K562 (cell line): ENCODE results near the gene DIP2C. TPM values are rescaled to one million over a fixed set of nuclear protein-coding genes. Genes with fewer than 3 reads are reported as not detected.

Experiments used
- ATAC-seq: fragments of 200-7000 bp; cut with Tn5 transposase; 3 replicates; pipeline ENCODE4 v1.9.1; 2020; ENCODE audit warnings: moderate library complexity
- BruUV-seq: library from RNA; stranded (reverse); fragments of 400-500 nt; replicated peaks from 2 replicates; lab custom pipeline; 2021; lab: Mats Ljungman, UMichigan
- CTCF ChIA-PET: fragments of 300-600 bp; formaldehyde crosslinking; extraction: SDS; loops from one replicate; lab custom pipeline; 2021; ENCODE audit warnings: low intra/inter-chr PET ratio; lab: Yijun Ruan, JAX
- POLR2A ChIA-PET: fragments of 300-600, 350-650 bp; sonication (Branson Sonifier 250); formaldehyde crosslinking; extraction: SDS; loops from one replicate; lab custom pipeline; 2021; ENCODE audit warnings: antibody characterized with exemption, inconsistent platforms; lab: Yijun Ruan, JAX
- DNase-seq, 4 experiments: peaks; one replicate each; pipeline versions ENCODE4 v3.0.0 to v3.0.0-alpha.2; 2011 to 2018; ENCODE audit warnings: low spot score in 3 of 4, mixed read lengths in 3 of 4; ENCODE audit errors: extremely low read depth in 1 of 4
- FAIRE-seq: peaks from 2 replicates; lab custom pipeline; 2011; peaks lifted over from hg19 to GRCh38; lab: Jason Lieb, UNC
- H2AFZ ChIP-seq: 2 replicates; pipeline ENCODE4 v1.6.0; 2011; ENCODE audit warnings: low read depth, low read length, control low read depth, inconsistent platforms
- H3K27ac ChIP-seq: fragments of 200-600 bp; 3 replicates; pipeline ENCODE4 v1.8.0; 2011; ENCODE audit warnings: low read depth, mild to moderate bottlenecking, control low read depth, inconsistent platforms, low read length, moderate library complexity, mixed read lengths; ENCODE audit errors: extremely low read depth
- H3K27me3 ChIP-seq, 2 experiments: fragments of 300-600 bp in 1 of 2; 2 replicates in 1 of 2; 3 replicates in 1 of 2; pipeline versions ENCODE4 v1.6.0 to v1.8.0; 2011; ENCODE audit warnings: inconsistent platforms in 2 of 2, low read length in 2 of 2, mild to moderate bottlenecking in 1 of 2, mixed read lengths in 1 of 2, moderate library complexity in 1 of 2; ENCODE audit not compliant: control insufficient read depth in 2 of 2, insufficient read depth in 2 of 2
- H3K36me3 ChIP-seq: fragments of 300-600 bp; 3 replicates; pipeline ENCODE4 v1.8.0; 2011; ENCODE audit warnings: mild to moderate bottlenecking, low read length, inconsistent platforms; ENCODE audit not compliant: control insufficient read depth, insufficient read depth
- H3K4me1 ChIP-seq, 2 experiments: fragments of 200-600 bp in 1 of 2; replicated peaks in 1 of 2; 2 replicates in 1 of 2; 3 replicates in 1 of 2; pipeline versions ENCODE4 v1.5.1 to v1.8.0; 2011; ENCODE audit warnings: inconsistent platforms in 2 of 2, low read length in 2 of 2, mild to moderate bottlenecking in 1 of 2, mixed read lengths in 1 of 2, moderate library complexity in 1 of 2; ENCODE audit not compliant: control insufficient read depth in 2 of 2, insufficient read depth in 2 of 2
- H3K4me2 ChIP-seq: 2 replicates; pipeline ENCODE4 v1.6.1; 2011; ENCODE audit warnings: low read length, control low read depth, inconsistent platforms, mixed read lengths; ENCODE audit not compliant: insufficient read depth
- H3K4me3 ChIP-seq: fragments of 200-600 bp; sonication (generic), shearing (Covaris generic); 2 replicates; pipeline ENCODE4 v1.5.1; 2016; ENCODE audit warnings: control low read depth, inconsistent platforms
- H3K79me2 ChIP-seq: fragments of 200-600 bp; 3 replicates; pipeline ENCODE4 v1.8.0; 2011; ENCODE audit warnings: low read length, inconsistent platforms; ENCODE audit not compliant: control insufficient read depth, insufficient read depth
- H3K9ac ChIP-seq, 2 experiments: 2 replicates each; pipeline versions ENCODE4 v1.6.0 to v1.6.1; 2011; ENCODE audit warnings: low read depth in 2 of 2, low read length in 2 of 2, control low read depth in 1 of 2, inconsistent platforms in 1 of 2, mild to moderate bottlenecking in 1 of 2, mixed read lengths in 1 of 2; ENCODE audit not compliant: insufficient read depth in 1 of 2
- H3K9me1 ChIP-seq: one replicate; pipeline ENCODE4 v1.6.0; 2011; ENCODE audit warnings: inconsistent platforms, mild to moderate bottlenecking, low read length, moderate library complexity; ENCODE audit not compliant: control insufficient read depth, insufficient read depth
- H3K9me3 ChIP-seq: replicated peaks from 2 replicates; pipeline ENCODE4 v1.5.1; 2011; ENCODE audit warnings: low read depth, low read length, inconsistent platforms; ENCODE audit not compliant: control insufficient read depth, insufficient read depth
- H4K20me1 ChIP-seq: replicated peaks from 2 replicates; pipeline ENCODE4 v1.6.1; 2011; ENCODE audit warnings: low read length, inconsistent platforms, mixed read lengths; ENCODE audit not compliant: control insufficient read depth, insufficient read depth
- CBX3 ChIP-seq, 2 experiments: IDR thresholded peaks; 1 replicate in 1 of 2; 2 replicates in 1 of 2; pipeline ENCODE4 v1.6.1; 2012; ENCODE audit warnings: inconsistent platforms in 2 of 2, low read length in 2 of 2, borderline replicate concordance in 1 of 2, control low read depth in 1 of 2
- GABPA ChIP-seq: fragments of 200-800 bp; sonication (Bioruptor generic); conservative IDR thresholded peaks from 2 replicates; pipeline ENCODE4 v1.6.1; 2016; ENCODE audit warnings: low read depth, missing genetic modification characterization, missing compliant biosample characterization
- GMEB1 ChIP-seq: fragments of 250-450 bp; sonication (Bioruptor Pico); IDR thresholded peaks from 2 replicates; pipeline ENCODE4 v1.4.0; 2020; ENCODE audit warnings: mild to moderate bottlenecking
- HOXB6 ChIP-seq: fragments of 250-450 bp; sonication (Bioruptor Pico); IDR thresholded peaks from 2 replicates; pipeline ENCODE4 v1.5.1; 2022; ENCODE audit warnings: mild to moderate bottlenecking, borderline replicate concordance
- JUNB ChIP-seq: fragments of 450-650 bp; formaldehyde crosslinking; conservative IDR thresholded peaks from 2 replicates; pipeline ENCODE4 v1.4.0; 2020; ENCODE audit warnings: mild to moderate bottlenecking
- LEF1 ChIP-seq: fragments of 450-650 bp; IDR thresholded peaks from 2 replicates; pipeline ENCODE4 v1.6.1; 2016; ENCODE audit warnings: mild to moderate bottlenecking
- MGA ChIP-seq: fragments of 450-650 bp; IDR thresholded peaks from 2 replicates; pipeline ENCODE4 v1.6.1; 2016; ENCODE audit warnings: mild to moderate bottlenecking, moderate library complexity
- SNRNP70 ChIP-seq: fragments of 200-400 bp; formaldehyde crosslinking; optimal IDR thresholded peaks from 2 replicates; pipeline ENCODE3; 2017; ENCODE audit warnings: low read depth, low read length
- WGBS: fragments of 100-300 bp; shearing (Covaris generic); methylation state at CpG from one replicate; pipeline ENCODE4 v1.1.6; 2016; ENCODE audit warnings: low coverage, mixed read lengths; ENCODE audit not compliant: insufficient coverage; ENCODE audit errors: missing lambda C conversion rate; 5-methylcytosine and 5-hydroxymethylcytosine counted together
- in situ Hi-C: fragments of 300-500 bp; cut with MboI; formaldehyde crosslinking; loops from 4 replicates; pipeline ENCODE4 v1.15.0; 2018; ENCODE audit warnings: inconsistent platforms, mixed read lengths
- intact Hi-C: fragments of 100-400 bp; cut with micrococcal nuclease; formaldehyde crosslinking; loops from 2 replicates; pipeline ENCODE4 v1.14.2; 2022
- polyA plus RNA-seq, 8 experiments: library from polyadenylated mRNA; depleted of rRNA in 4 of 8; stranded (reverse) in 5 of 8; unstranded in 3 of 8; fragments of >200 nt; fragmentation: Nextera tagmentation in 2 of 8; fragmentation: Illumina TruSeq in 1 of 8; extraction: Ambion mirVana in 2 of 8; extraction: Trizol in 1 of 8; gene quantifications; 2 replicates each; pipeline versions ENCODE4 v1.2.1 to v1.2.3, GENCODE V29; 2011 to 2014; ENCODE audit warnings: inconsistent platforms in 1 of 8, missing spikeins in 1 of 8
- total RNA-seq, 7 experiments: library from RNA; depleted of rRNA in 6 of 7; stranded (reverse); fragments of >200 nt in 6 of 7; fragmentation: Illumina TruSeq in 2 of 7; extraction: Trizol in 2 of 7; gene quantifications; 2 replicates each; pipeline versions ENCODE4 v1.2.1 to v1.2.3, GENCODE V29; 2011 to 2021; ENCODE audit warnings: low replicate concordance in 1 of 7
- TF ChIP-seq, protein P1 (sequence below): fragments of 450-650 bp; formaldehyde crosslinking; IDR thresholded peaks from 2 replicates; pipeline ENCODE4 v1.4.0; 2022; ENCODE audit warnings: mild to moderate bottlenecking, moderate library complexity

The DIP2C gene
- total and polyA plus RNA-seq, 9 of the 15 experiments (the other 6 are each of a cell fraction or from before 2014, with no cell fraction given): 0.01 TPM; not detected in 8

GRCh38 chr10:541041-541440 is 148.4 kb downstream of the DIP2C start:
- Histone ChIP-seq H3K36me3 (no peaks in the 10 kb centered on the region), H3K79me2 (no peaks in the 10 kb centered on the region), H3K9me3 (no peaks in the 10 kb centered on the region; the same call in 1 of the 2 replicates), H3K4me1 (peaks cover 0 to 4% of the 10 kb centered on the region in 2 experiments; a peak in 2 of 5 replicates), H3K27ac (no peak overlapping the region), H3K4me2 (no peak overlapping the region), H4K20me1 (peaks cover 9% of the 10 kb centered on the region; the same call in 1 of the 2 replicates), H3K9ac (no peak overlapping the region), H3K27me3 (peaks cover 10 to 44% of the 10 kb centered on the region in 2 experiments; a peak in 4 of 5 replicates), H3K4me3 (no peak overlapping the region), H3K9me1 (no peaks in the 10 kb centered on the region), H2AFZ (no peak overlapping the region)
- DNase-seq (no peak), ATAC-seq (no peak), FAIRE-seq (no peak)
- intact Hi-C loops (no loop called here), in situ Hi-C loops (no loop called here)
- WGBS: 1% methylated on average over 12 of the region's 13 CpGs
- CTCF ChIA-PET: no interaction called here
- POLR2A ChIA-PET: no interaction called here
- BruUV-seq: no TSS peak
- TF ChIP-seq GABPA (tag) (no peak), CBX3 (IDR thresholded peaks at IDR 0.05; ENCODE audit: borderline replicate concordance in 1 of 2, low read length in 2 of 2) (no peak), SNRNP70 (no peak), LEF1 (no peak), JUNB (no peak), GMEB1 (CRISPR knock-in tag) (no peak), HOXB6 (CRISPR knock-in tag) (no peak), MGA (no peak)
- TF ChIP-seq, protein P1, sequence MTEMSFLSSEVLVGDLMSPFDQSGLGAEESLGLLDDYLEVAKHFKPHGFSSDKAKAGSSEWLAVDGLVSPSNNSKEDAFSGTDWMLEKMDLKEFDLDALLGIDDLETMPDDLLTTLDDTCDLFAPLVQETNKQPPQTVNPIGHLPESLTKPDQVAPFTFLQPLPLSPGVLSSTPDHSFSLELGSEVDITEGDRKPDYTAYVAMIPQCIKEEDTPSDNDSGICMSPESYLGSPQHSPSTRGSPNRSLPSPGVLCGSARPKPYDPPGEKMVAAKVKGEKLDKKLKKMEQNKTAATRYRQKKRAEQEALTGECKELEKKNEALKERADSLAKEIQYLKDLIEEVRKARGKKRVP (CRISPR knock-in tag): no peak
